PC-9 (cell line): ENCODE results near the gene MTMR2. TPM values are rescaled to one million over a fixed set of nuclear protein-coding genes. Genes with fewer than 3 reads are reported as not detected.

Experiments used
- BruUV-seq: library from RNA; stranded (reverse); fragments of 400-500 nt; replicated peaks from 2 replicates; lab custom pipeline; 2021; lab: Mats Ljungman, UMichigan
- CTCF ChIA-PET: fragments of 300-600 bp; sonication (Branson Sonifier 250); formaldehyde crosslinking; loops from one replicate; lab custom pipeline; 2022; ENCODE audit warnings: antibody characterized with exemption; lab: Charles Lee
- POLR2A ChIA-PET: fragments of 300-600 bp; sonication (Branson Sonifier 250); formaldehyde crosslinking; loops from one replicate; lab custom pipeline; 2022; ENCODE audit warnings: antibody characterized with exemption; ENCODE audit not compliant: unreplicated experiment; lab: Charles Lee
- DNase-seq, 2 experiments: peaks; one replicate each; pipeline versions ENCODE4 v3.0.0 to v3.0.0-alpha.2; 2015 to 2022; ENCODE audit warnings: mixed read lengths in 1 of 2
- H2AFZ ChIP-seq: fragments of 200-600 bp; sonication (generic); 2 replicates; pipeline ENCODE4 v1.8.1; 2017; ENCODE audit warnings: antibody characterized with exemption
- H3F3A ChIP-seq: fragments of 200-600 bp; sonication (generic); 2 replicates; pipeline ENCODE4 v1.8.1; 2017; ENCODE audit warnings: antibody characterized with exemption, mild to moderate bottlenecking, low read depth; ENCODE audit not compliant: insufficient read depth
- H3K27ac ChIP-seq: fragments of 200-600 bp; sonication (generic); 2 replicates; pipeline ENCODE4 v1.6.1; 2016; ENCODE audit warnings: mixed run types
- H3K27me3 ChIP-seq: fragments of 200-600 bp; sonication (generic); 2 replicates; pipeline ENCODE4 v1.6.1; 2016; ENCODE audit warnings: low read depth, mixed run types; ENCODE audit not compliant: insufficient read depth
- H3K36me3 ChIP-seq: fragments of 200-600 bp; sonication (generic); 2 replicates; pipeline ENCODE4 v1.6.1; 2016; ENCODE audit warnings: low read depth, mixed run types
- H3K4me1 ChIP-seq: fragments of 200-600 bp; sonication (generic); replicated peaks from 2 replicates; pipeline ENCODE4 v1.6.1; 2016; ENCODE audit warnings: mixed run types; ENCODE audit not compliant: insufficient read depth
- H3K4me2 ChIP-seq: fragments of 200-600 bp; sonication (generic); 2 replicates; pipeline ENCODE4 v1.6.1; 2017; ENCODE audit warnings: mixed run types
- H3K4me3 ChIP-seq: fragments of 200-600 bp; sonication (generic); 2 replicates; pipeline ENCODE4 v1.6.1; 2016; ENCODE audit warnings: mixed run types
- H3K79me2 ChIP-seq: fragments of 200-600 bp; sonication (generic); 2 replicates; pipeline ENCODE4 v1.6.1; 2017; ENCODE audit warnings: low read depth, mixed run types
- H3K9me2 ChIP-seq: fragments of 200-600 bp; sonication (generic); 2 replicates; pipeline ENCODE4 v1.8.1; 2017; ENCODE audit warnings: mild to moderate bottlenecking; ENCODE audit not compliant: insufficient read depth
- H3K9me3 ChIP-seq: fragments of 200-600 bp; sonication (generic); 2 replicates; pipeline ENCODE4 v1.8.1; 2016; ENCODE audit warnings: low read depth; ENCODE audit not compliant: insufficient read depth
- H4K20me1 ChIP-seq: fragments of 200-600 bp; sonication (generic); 2 replicates; pipeline ENCODE4 v1.8.1; 2017; ENCODE audit not compliant: insufficient read depth
- CTCF ChIP-seq: fragments of 200-600 bp; sonication (generic); conservative IDR thresholded peaks from 2 replicates; pipeline ENCODE4 v1.6.1; 2017; ENCODE audit warnings: mixed run types, antibody characterized with exemption, mild to moderate bottlenecking, moderate library complexity
- EZH2 ChIP-seq: fragments of 200-600 bp; sonication (generic); IDR thresholded peaks from 2 replicates; pipeline ENCODE4 v1.8.0; 2017; ENCODE audit warnings: antibody characterized with exemption, low read depth
- intact Hi-C: fragments of 100-400 bp; cut with micrococcal nuclease; formaldehyde crosslinking; loops from one replicate; pipeline ENCODE4 v1.10.0; 2022; ENCODE audit not compliant: unreplicated experiment
- total RNA-seq: library from RNA; stranded (reverse); gene quantifications from 2 replicates; pipeline ENCODE4 v1.2.3, GENCODE V29; 2021

Gene MTMR2
- total RNA-seq, 1 experiment from 2014 or later = 60.7 TPM

GRCh38 chr11:95964281-95964680 lies 40.4 kb upstream of the MTMR2 start:
- no peaks in the 10 kb centered on the region for H3K79me2 ChIP-seq
- ChIA-PET CTCF (no interaction called here), POLR2A (no interaction called here)
- no peaks in the 10 kb centered on the region for H3K4me1 ChIP-seq
- no peaks in the 10 kb centered on the region for H3K36me3 ChIP-seq
- H3K4me3 ChIP-seq = no peak overlapping the region
- no peaks in the 10 kb centered on the region for H3K27me3 ChIP-seq
- no peaks in the 10 kb centered on the region for H3K9me3 ChIP-seq
- no peak overlapping the region for H2AFZ ChIP-seq
- no peak overlapping the region for H3K27ac ChIP-seq
- H4K20me1 ChIP-seq = no peaks in the 10 kb centered on the region
- no TSS peak for BruUV-seq
- intact Hi-C loops = no loop called here
- DNase-seq = peak in 1 of 2 experiments; percentile 28
- no peak for TF ChIP-seq CTCF
- no peak for TF ChIP-seq EZH2
- no peak overlapping the region for H3K4me2 ChIP-seq
- no peaks in the 10 kb centered on the region for H3F3A ChIP-seq
- no peaks in the 10 kb centered on the region for H3K9me2 ChIP-seq

GRCh38 chr11:95961758-95962157 lies 37.9 kb upstream of the MTMR2 start:
- Histone ChIP-seq H3K4me2 (no peak overlapping the region), H3K27ac (no peak overlapping the region), H3K9me3 (no peaks in the 10 kb centered on the region), H3K79me2 (no peaks in the 10 kb centered on the region), H3F3A (no peaks in the 10 kb centered on the region), H3K4me3 (no peak overlapping the region), H3K27me3 (no peaks in the 10 kb centered on the region), H3K36me3 (no peaks in the 10 kb centered on the region), H3K9me2 (no peaks in the 10 kb centered on the region), H4K20me1 (no peaks in the 10 kb centered on the region), H2AFZ (no peak overlapping the region), H3K4me1 (no peaks in the 10 kb centered on the region)
- no peak for DNase-seq
- ChIA-PET CTCF (no interaction called here), POLR2A (no interaction called here)
- intact Hi-C loops = no loop called here
- TF ChIP-seq EZH2 = no peak
- TF ChIP-seq CTCF = no peak
- no TSS peak for BruUV-seq

DNA sequence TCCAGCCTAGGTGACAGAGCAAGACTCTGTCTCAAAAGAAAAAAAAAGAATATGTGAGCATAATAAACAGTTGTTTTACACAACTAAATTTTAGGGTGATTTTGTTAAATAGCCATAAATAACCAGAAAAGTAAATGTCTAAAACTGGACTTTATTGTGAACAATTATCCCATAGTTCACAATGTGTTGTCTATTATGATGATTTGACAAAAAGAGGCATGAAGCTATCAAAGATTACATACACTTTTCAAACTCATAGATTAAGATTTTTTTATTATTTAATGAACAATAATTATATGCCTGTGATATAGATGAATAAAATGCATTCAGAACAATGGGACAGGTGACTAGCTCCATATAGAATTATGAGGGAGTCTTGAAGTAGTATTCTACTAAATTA lies 27.0 kb upstream of the MTMR2 start:
- CTCF ChIA-PET = no interaction called here

More for the DNA sequence above, 27.0 kb upstream of the MTMR2 start:
- Histone ChIP-seq H3K4me1 (no peaks in the 10 kb centered on the region), H3K4me3 (no peak overlapping the region), H3K9me3 (no peaks in the 10 kb centered on the region), H3K9me2 (no peaks in the 10 kb centered on the region), H3K27ac (no peak overlapping the region), H3K4me2 (no peak overlapping the region), H3K79me2 (no peaks in the 10 kb centered on the region), H4K20me1 (no peaks in the 10 kb centered on the region), H3F3A (no peaks in the 10 kb centered on the region), H3K36me3 (no peaks in the 10 kb centered on the region), H3K27me3 (no peaks in the 10 kb centered on the region), H2AFZ (no peak overlapping the region)
- POLR2A ChIA-PET = interaction anchor here (0.6 kb wide), 1 partner anchor 1064 kb away, joined by 8 read pairs; no protein-coding TSS in a partner anchor
- no TSS peak for BruUV-seq
- intact Hi-C loops = no loop called here
- no peak for DNase-seq
- TF ChIP-seq EZH2 (no peak), CTCF (no peak)
